Measurements from ENCODE around the gene PTPRN.
"Not testable (repeated sequence)": the region's sequence is repeated elsewhere in the genome, so short reads cannot be mapped to it uniquely, and the experiment has no call there.

The PTPRN gene

GRCh38 chr2:219270055-219270372 is 39.2 kb downstream of the PTPRN start:
- no peak for DNase-seq (ENCODE audit: low read depth, low spot score)

- DNase-seq (ENCODE audit: low read depth, low spot score), result no peak
Observed at GRCh38 chr2:219269362-219270054, 39.7 kb downstream of the PTPRN start.

- no peak for DNase-seq (ENCODE audit: low read depth, low spot score)
Observed at GRCh38 chr2:219268294-219268693, 40.9 kb downstream of the PTPRN start.

- no peak for DNase-seq (ENCODE audit: low read depth, low spot score)
Observed at GRCh38 chr2:219266886-219267285, 42.3 kb downstream of the PTPRN start.

GRCh38 chr2:219266232-219266631 is 43.0 kb downstream of the PTPRN start:
- no peak for DNase-seq (ENCODE audit: low read depth, low spot score)

GRCh38 chr2:219261024-219261855 is 48.0 kb downstream of the PTPRN start:
- no peak for DNase-seq (ENCODE audit: low read depth, low spot score)

GRCh38 chr2:219258942-219259341 is 50.3 kb downstream of the PTPRN start:
- not testable (repeated sequence) for DNase-seq (ENCODE audit: low read depth, low spot score)

- DNase-seq (ENCODE audit: low read depth, low spot score), result no peak
Observed at GRCh38 chr2:219254590-219255201, 54.5 kb downstream of the PTPRN start.

GRCh38 chr2:219253753-219254589 is 55.2 kb downstream of the PTPRN start, which contains the start of gene TUBA4A:
TUBA4A (minus strand) TSS chr2:219253918; CDS start chr2:219253858, 60 bp downstream.
- peak; percentile 78 for DNase-seq (ENCODE audit: low read depth, low spot score)

GRCh38 chr2:219252900-219253752 is 56.1 kb downstream of the PTPRN start, which contains the start of gene TUBA4B:
TUBA4B (plus strand) TSS chr2:219253243; CDS start chr2:219253408, 165 bp downstream.
- peak; percentile 52 for DNase-seq (ENCODE audit: low read depth, low spot score)

- no peak for DNase-seq (ENCODE audit: low read depth, low spot score)
Observed at GRCh38 chr2:219252570-219252899, 56.7 kb downstream of the PTPRN start.

GRCh38 chr2:219252084-219252483 is 57.1 kb downstream of the PTPRN start:
- DNase-seq (ENCODE audit: low read depth, low spot score), result no peak

- no peak for DNase-seq (ENCODE audit: low read depth, low spot score)
Observed at GRCh38 chr2:219251656-219252055, 57.5 kb downstream of the PTPRN start.

GRCh38 chr2:219250049-219250781 is 59.0 kb downstream of the PTPRN start:
- no peak for DNase-seq (ENCODE audit: low read depth, low spot score)

GRCh38 chr2:219249203-219249980 is 59.8 kb downstream of the PTPRN start:
- peak; percentile 36 for DNase-seq (ENCODE audit: low read depth, low spot score)

- DNase-seq (ENCODE audit: low read depth, low spot score), result no peak
Observed at GRCh38 chr2:219248845-219249202, 60.4 kb downstream of the PTPRN start.

GRCh38 chr2:219247678-219248642 is 61.2 kb downstream of the PTPRN start:
- DNase-seq (ENCODE audit: low read depth, low spot score), result peak; percentile 17

- no peak for DNase-seq (ENCODE audit: low read depth, low spot score)
Observed at GRCh38 chr2:219246559-219246958, 62.6 kb downstream of the PTPRN start.

Data from ELF-1 (cell line).